Measurements from ENCODE around the gene BTAF1. TPM values are rescaled to one million over a fixed set of nuclear protein-coding genes. Genes with fewer than 3 reads are reported as not detected.

The BTAF1 gene
- total and polyA plus RNA-seq, 2 donors = 15.0 to 49.9 TPM

DNA sequence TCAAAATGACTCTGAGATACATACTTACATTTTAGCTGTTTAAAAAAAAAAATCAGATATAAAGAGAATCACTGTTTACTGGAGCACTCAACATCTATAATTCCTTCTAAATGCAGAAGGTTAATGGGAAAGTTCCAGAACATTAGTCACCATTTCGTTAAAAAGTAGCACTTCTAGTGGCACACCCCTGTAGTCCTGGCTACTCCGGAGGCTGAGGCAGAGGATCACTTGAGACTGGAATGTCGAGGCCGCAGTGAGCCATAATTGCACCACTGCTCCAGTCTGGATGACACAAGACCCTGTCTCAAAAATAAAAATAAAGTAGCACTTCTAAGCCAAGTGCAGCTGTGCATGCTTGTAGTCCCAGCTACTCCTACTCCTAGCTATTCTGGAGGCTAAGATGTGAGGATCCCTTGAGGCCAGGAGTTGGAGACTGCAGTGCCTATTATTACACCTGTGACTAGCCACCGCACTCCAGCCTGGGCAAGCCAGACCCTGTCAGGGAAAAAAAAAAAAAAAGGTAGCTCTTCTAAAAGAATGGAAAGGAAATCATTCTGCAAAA lies 16.5 kb upstream of the BTAF1 start:
- Histone ChIP-seq H3K9me3 (ENCODE audit: control insufficient read depth in 2 of 2, insufficient read depth in 1 of 2, low read length in 1 of 2) (peaks cover 0 to 2% of the 10 kb centered on the region in 2 donors), H3K36me3 (ENCODE audit: control insufficient read depth in 2 of 2, insufficient read depth in 2 of 2, low read length in 1 of 2) (no peaks in the 10 kb centered on the region), H3K27me3 (ENCODE audit: control insufficient read depth in 2 of 2, insufficient read depth in 1 of 2, low read length in 1 of 2) (peaks cover 0 to 2% of the 10 kb centered on the region in 2 donors), H3K4me3 (ENCODE audit: low read length in 2 of 2) (no peak overlapping the region), H3K4me1 (ENCODE audit: control insufficient read depth in 2 of 2, insufficient read depth in 2 of 2, low read length in 2 of 2) (peaks cover 0 to 20% of the 10 kb centered on the region in 2 donors), H3K27ac (ENCODE audit: low read depth in 1 of 2, low read length in 1 of 2) (no peak overlapping the region)
- no peak for DNase-seq (ENCODE audit: low read depth in 6 of 9, low spot score in 9 of 9)
- WGBS = 97% methylated on average over 5 of the region's 5 CpGs

DNA sequence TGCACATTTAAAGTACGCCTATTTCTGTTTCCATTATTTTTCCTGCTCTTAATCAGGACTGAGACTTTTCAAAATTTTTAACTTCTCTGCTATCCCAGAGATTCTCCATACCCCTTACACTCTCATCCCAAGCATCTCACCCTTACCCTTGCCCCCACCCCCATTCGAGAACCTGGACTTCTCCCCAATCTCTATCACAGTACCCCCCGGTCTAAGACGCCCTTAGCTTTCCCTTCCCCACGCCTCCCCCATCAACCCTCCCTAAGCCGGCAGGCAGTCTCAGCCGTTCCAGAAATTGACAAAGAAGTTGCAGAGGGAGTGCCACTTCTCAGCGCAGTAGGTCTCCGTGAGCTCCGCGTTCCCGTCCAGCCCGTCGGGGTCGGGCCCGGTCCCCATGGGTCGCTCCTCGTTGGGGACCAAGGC lies 15.6 kb upstream of the BTAF1 start:
- peaks cover 0 to 2% of the 10 kb centered on the region in 2 donors for H3K9me3 ChIP-seq (ENCODE audit: control insufficient read depth in 2 of 2, insufficient read depth in 1 of 2, low read length in 1 of 2)
- DNase-seq (ENCODE audit: low read depth in 6 of 9, low spot score in 9 of 9) = peak in 1 of 9 donors; percentile 37
- no peaks in the 10 kb centered on the region for H3K36me3 ChIP-seq (ENCODE audit: control insufficient read depth in 2 of 2, insufficient read depth in 2 of 2, low read length in 1 of 2)
- H3K27me3 ChIP-seq (ENCODE audit: control insufficient read depth in 2 of 2, insufficient read depth in 1 of 2, low read length in 1 of 2) = peaks cover 0 to 2% of the 10 kb centered on the region in 2 donors
- H3K27ac ChIP-seq (ENCODE audit: low read depth in 1 of 2, low read length in 1 of 2) = peak overlapping the region; percentile 26 to 88
- 6% methylated on average over 18 of the region's 18 CpGs for WGBS
- peaks cover 0 to 20% of the 10 kb centered on the region in 2 donors for H3K4me1 ChIP-seq (ENCODE audit: control insufficient read depth in 2 of 2, insufficient read depth in 2 of 2, low read length in 2 of 2)
- H3K4me3 ChIP-seq (ENCODE audit: low read length in 2 of 2) = peak overlapping the region; percentile 66 to 73

DNA sequence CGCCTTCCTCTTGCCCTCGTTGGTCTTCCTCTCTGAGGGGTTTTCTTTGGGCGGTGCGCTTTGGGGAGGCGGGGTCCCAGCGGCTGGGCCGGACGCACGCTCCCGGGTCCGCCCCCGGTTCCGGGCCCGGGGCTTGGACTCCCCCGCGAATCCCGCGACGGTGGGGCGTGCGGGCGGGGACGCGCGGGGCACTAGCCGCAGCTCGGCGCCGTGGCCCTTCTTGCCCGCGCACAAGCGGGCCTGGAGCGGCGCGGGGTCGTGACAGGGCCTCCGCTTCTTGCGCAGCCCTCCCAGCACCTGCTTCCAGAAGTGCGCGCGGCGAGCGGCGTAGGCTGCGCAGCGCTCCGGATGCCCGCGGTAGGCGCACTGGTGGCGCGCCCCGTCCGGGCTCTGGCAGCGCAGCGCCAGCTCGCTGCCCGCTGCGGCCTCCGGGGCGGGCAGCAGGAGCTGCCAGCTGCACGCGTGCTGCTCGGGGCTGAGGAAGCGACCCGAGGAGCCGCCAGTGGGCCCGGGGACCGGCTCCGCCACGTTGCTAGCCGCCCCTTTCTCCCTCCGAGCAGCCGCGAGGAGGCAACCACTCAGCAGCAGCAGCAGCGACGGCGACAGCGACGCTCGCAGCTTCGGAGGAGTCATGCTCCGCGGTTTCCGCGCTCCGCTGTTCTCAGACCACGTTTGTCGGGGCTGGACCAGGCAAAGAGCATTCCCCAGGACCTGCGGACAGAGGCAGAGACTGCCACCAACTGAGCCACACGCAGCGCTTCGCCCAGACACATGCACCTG lies 15.0 kb upstream of the BTAF1 start:
- DNase-seq (ENCODE audit: low read depth in 6 of 9, low spot score in 9 of 9) = peak; percentile 64 to 89 (median 74)
- WGBS = under 1% methylated on average over 93 of the region's 93 CpGs

GRCh38 chr10:91909117-91909677 lies 14.4 kb upstream of the BTAF1 start, which contains the start of gene FGFBP3:
Gene FGFBP3, minus strand, starts transcription at chr10:91909486. Its CDS starts 517 bp downstream, at chr10:91908969.
- Histone ChIP-seq H3K27me3 (ENCODE audit: control insufficient read depth in 2 of 2, insufficient read depth in 1 of 2, low read length in 1 of 2) (peaks cover 3% of the 10 kb centered on the region in 2 donors), H3K36me3 (ENCODE audit: control insufficient read depth in 2 of 2, insufficient read depth in 2 of 2, low read length in 1 of 2) (no peaks in the 10 kb centered on the region), H3K9me3 (ENCODE audit: control insufficient read depth in 2 of 2, insufficient read depth in 1 of 2, low read length in 1 of 2) (peaks cover 0 to 2% of the 10 kb centered on the region in 2 donors), H3K27ac (ENCODE audit: low read depth in 1 of 2, low read length in 1 of 2) (peak within 1 kb of the TSS; percentile 14 to 88), H3K4me1 (ENCODE audit: control insufficient read depth in 2 of 2, insufficient read depth in 2 of 2, low read length in 2 of 2) (peaks cover 0 to 20% of the 10 kb centered on the region in 2 donors), H3K4me3 (ENCODE audit: low read length in 2 of 2) (peak within 1 kb of the TSS; percentile 66 to 73)
- peak in 4 of 9 donors; percentile 29 to 58 (median 36) for DNase-seq (ENCODE audit: low read depth in 6 of 9, low spot score in 9 of 9)
- under 1% methylated on average over 19 of the region's 19 CpGs for WGBS

More for the DNA sequence above, 15.0 kb upstream of the BTAF1 start:
- Histone ChIP-seq H3K36me3 (ENCODE audit: control insufficient read depth in 2 of 2, insufficient read depth in 2 of 2, low read length in 1 of 2) (no peaks in the 10 kb centered on the region), H3K9me3 (ENCODE audit: control insufficient read depth in 2 of 2, insufficient read depth in 1 of 2, low read length in 1 of 2) (peaks cover 0 to 2% of the 10 kb centered on the region in 2 donors), H3K4me1 (ENCODE audit: control insufficient read depth in 2 of 2, insufficient read depth in 2 of 2, low read length in 2 of 2) (peaks cover 0 to 20% of the 10 kb centered on the region in 2 donors), H3K27ac (ENCODE audit: low read depth in 1 of 2, low read length in 1 of 2) (peak overlapping the region; percentile 26 to 88), H3K4me3 (ENCODE audit: low read length in 2 of 2) (peak overlapping the region; percentile 66 to 73), H3K27me3 (ENCODE audit: control insufficient read depth in 2 of 2, insufficient read depth in 1 of 2, low read length in 1 of 2) (peaks cover under 1 to 2% of the 10 kb centered on the region in 2 donors)

- Histone ChIP-seq H3K9me3 (ENCODE audit: control insufficient read depth in 2 of 2, insufficient read depth in 1 of 2, low read length in 1 of 2) (peaks cover 0 to 2% of the 10 kb centered on the region in 2 donors), H3K4me3 (ENCODE audit: low read length in 2 of 2) (no peak overlapping the region), H3K27me3 (ENCODE audit: control insufficient read depth in 2 of 2, insufficient read depth in 1 of 2, low read length in 1 of 2) (peaks cover 3 to 9% of the 10 kb centered on the region in 2 donors), H3K27ac (ENCODE audit: low read depth in 1 of 2, low read length in 1 of 2) (no peak overlapping the region), H3K36me3 (ENCODE audit: control insufficient read depth in 2 of 2, insufficient read depth in 2 of 2, low read length in 1 of 2) (no peaks in the 10 kb centered on the region), H3K4me1 (ENCODE audit: control insufficient read depth in 2 of 2, insufficient read depth in 2 of 2, low read length in 2 of 2) (peaks cover 0 to 20% of the 10 kb centered on the region in 2 donors)
- DNase-seq (ENCODE audit: low read depth in 6 of 9, low spot score in 9 of 9) = no peak
- 95% methylated on average over 4 of the region's 4 CpGs for WGBS
These were observed 13.1 kb upstream of the BTAF1 start for GRCh38 chr10:91910467-91910866.

- H3K27me3 ChIP-seq (ENCODE audit: control insufficient read depth in 2 of 2, insufficient read depth in 1 of 2, low read length in 1 of 2) = peaks cover 0 to 4% of the 10 kb centered on the region in 2 donors
- H3K9me3 ChIP-seq (ENCODE audit: control insufficient read depth in 2 of 2, insufficient read depth in 1 of 2, low read length in 1 of 2) = peaks cover 0 to 1% of the 10 kb centered on the region in 2 donors
- no peak overlapping the region for H3K27ac ChIP-seq (ENCODE audit: low read depth in 1 of 2, low read length in 1 of 2)
- H3K36me3 ChIP-seq (ENCODE audit: control insufficient read depth in 2 of 2, insufficient read depth in 2 of 2, low read length in 1 of 2) = no peaks in the 10 kb centered on the region
- H3K4me1 ChIP-seq (ENCODE audit: control insufficient read depth in 2 of 2, insufficient read depth in 2 of 2, low read length in 2 of 2) = peaks cover 3 to 6% of the 10 kb centered on the region in 2 donors
- DNase-seq (ENCODE audit: low read depth in 6 of 9, low spot score in 9 of 9) = no peak
- 96% methylated on average over 1 of the region's 1 CpG for WGBS
- H3K4me3 ChIP-seq (ENCODE audit: low read length in 2 of 2) = no peak overlapping the region
These were observed 3.9 kb upstream of the BTAF1 start for GRCh38 chr10:91919651-91920050.

GRCh38 chr10:91924212-91925021 lies 847 bp downstream of the BTAF1 start:
- Histone ChIP-seq H3K36me3 (ENCODE audit: control insufficient read depth in 2 of 2, insufficient read depth in 2 of 2, low read length in 1 of 2) (peaks cover 0 to 4% of the 10 kb centered on the region in 2 donors), H3K27me3 (ENCODE audit: control insufficient read depth in 2 of 2, insufficient read depth in 1 of 2, low read length in 1 of 2) (no peaks in the 10 kb centered on the region), H3K27ac (ENCODE audit: low read depth in 1 of 2, low read length in 1 of 2) (peak overlapping the region; percentile 90 to 98), H3K4me3 (ENCODE audit: low read length in 2 of 2) (peak overlapping the region; percentile 86 to 99), H3K9me3 (ENCODE audit: control insufficient read depth in 2 of 2, insufficient read depth in 1 of 2, low read length in 1 of 2) (peaks cover 0 to 1% of the 10 kb centered on the region in 2 donors), H3K4me1 (ENCODE audit: control insufficient read depth in 2 of 2, insufficient read depth in 2 of 2, low read length in 2 of 2) (peaks cover 9% of the 10 kb centered on the region in 2 donors)
- WGBS = 10% methylated on average over 21 of the region's 21 CpGs
- peak in 3 of 9 donors; percentile 3 to 17 (median 10) for DNase-seq (ENCODE audit: low read depth in 6 of 9, low spot score in 9 of 9)

DNA sequence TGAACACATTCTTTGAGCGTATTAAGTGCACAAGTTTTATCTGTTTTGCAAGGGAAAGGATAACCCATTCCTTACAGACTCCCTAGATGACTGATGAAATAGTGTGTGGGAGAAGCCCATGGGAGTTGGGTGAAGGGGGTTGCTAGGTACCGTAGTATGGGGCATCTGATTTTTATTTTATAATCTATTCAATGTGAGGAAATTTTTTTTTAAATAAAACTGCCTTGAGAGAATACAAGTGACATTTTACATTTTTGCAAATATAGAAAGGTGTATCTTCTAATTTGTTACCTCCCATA lies 1.4 kb downstream of the BTAF1 start:
- H3K4me3 ChIP-seq (ENCODE audit: low read length in 2 of 2) = peak overlapping the region; percentile 86 to 99
- H3K9me3 ChIP-seq (ENCODE audit: control insufficient read depth in 2 of 2, insufficient read depth in 1 of 2, low read length in 1 of 2) = peaks cover 0 to 1% of the 10 kb centered on the region in 2 donors
- no peak for DNase-seq (ENCODE audit: low read depth in 6 of 9, low spot score in 9 of 9)
- peaks cover 0 to 4% of the 10 kb centered on the region in 2 donors for H3K36me3 ChIP-seq (ENCODE audit: control insufficient read depth in 2 of 2, insufficient read depth in 2 of 2, low read length in 1 of 2)
- 91% methylated on average over 2 of the region's 2 CpGs for WGBS
- H3K27me3 ChIP-seq (ENCODE audit: control insufficient read depth in 2 of 2, insufficient read depth in 1 of 2, low read length in 1 of 2) = no peaks in the 10 kb centered on the region
- H3K4me1 ChIP-seq (ENCODE audit: control insufficient read depth in 2 of 2, insufficient read depth in 2 of 2, low read length in 2 of 2) = peaks cover 9% of the 10 kb centered on the region in 2 donors
- H3K27ac ChIP-seq (ENCODE audit: low read depth in 1 of 2, low read length in 1 of 2) = no peak overlapping the region
